HEK293T (cell line): Measurements from ENCODE around the gene HS3ST3B1.

ENCODE experiments used
- CTCF ChIA-PET: fragments of 350-600 bp; formaldehyde crosslinking; extraction: SDS; loops from one replicate; lab custom pipeline; 2021; ENCODE audit warnings: antibody characterized with exemption, inconsistent platforms; lab: Yijun Ruan, JAX
- POLR2A ChIA-PET: fragments of 350-600 bp; formaldehyde crosslinking; extraction: SDS; loops from one replicate; lab custom pipeline; 2020; ENCODE audit warnings: antibody characterized with exemption, inconsistent platforms; lab: Yijun Ruan, JAX
- DNase-seq: peaks from one replicate; pipeline ENCODE4 v3.0.0; 2012; ENCODE audit warnings: mixed read lengths; ENCODE audit errors: extremely low spot score
- ARNT ChIP-seq: fragments of 450-650 bp; IDR thresholded peaks from 2 replicates; pipeline ENCODE4 v1.6.1; 2017; ENCODE audit warnings: mild to moderate bottlenecking
- BHLHE40 ChIP-seq: fragments of 450-650 bp; IDR thresholded peaks from 2 replicates; pipeline ENCODE4 v1.6.1; 2016; ENCODE audit warnings: mild to moderate bottlenecking, moderate library complexity, borderline replicate concordance
- CTBP1 ChIP-seq: fragments of 450-650 bp; IDR thresholded peaks from 2 replicates; pipeline ENCODE4 v1.6.1; 2016; ENCODE audit warnings: borderline replicate concordance
- ELF4 ChIP-seq: fragments of 450-650 bp; IDR thresholded peaks from 2 replicates; pipeline ENCODE4 v1.6.1; 2017; ENCODE audit warnings: antibody characterized with exemption
- FOXA1 ChIP-seq: fragments of 450-650 bp; IDR thresholded peaks from 2 replicates; pipeline ENCODE4 v1.6.1; 2016; ENCODE audit warnings: mild to moderate bottlenecking
- FOXK2 ChIP-seq: fragments of 450-650 bp; IDR thresholded peaks from 2 replicates; pipeline ENCODE4 v1.6.1; 2016; ENCODE audit warnings: mild to moderate bottlenecking
- FOXM1 ChIP-seq: fragments of 450-650 bp; IDR thresholded peaks from 2 replicates; pipeline ENCODE4 v1.6.1; 2017; ENCODE audit warnings: mild to moderate bottlenecking, borderline replicate concordance
- HDGF ChIP-seq: fragments of 450-650 bp; IDR thresholded peaks from 2 replicates; pipeline ENCODE4 v1.6.1; 2017; ENCODE audit warnings: antibody characterized with exemption, borderline replicate concordance
- L3MBTL2 ChIP-seq: fragments of 450-650 bp; conservative IDR thresholded peaks from 2 replicates; pipeline ENCODE4 v1.6.1; 2016; ENCODE audit warnings: mild to moderate bottlenecking
- LEF1 ChIP-seq: fragments of 450-650 bp; IDR thresholded peaks from 2 replicates; pipeline ENCODE4 v1.6.1; 2017; ENCODE audit warnings: mild to moderate bottlenecking, borderline replicate concordance
- NFRKB ChIP-seq: fragments of 450-650 bp; IDR thresholded peaks from 2 replicates; pipeline ENCODE4 v1.6.1; 2016; ENCODE audit warnings: mild to moderate bottlenecking, moderate library complexity
- PKNOX1 ChIP-seq: fragments of 450-650 bp; IDR thresholded peaks from 2 replicates; pipeline ENCODE4 v1.6.1; 2016
- SP1 ChIP-seq: fragments of 450-650 bp; IDR thresholded peaks from 2 replicates; pipeline ENCODE4 v1.6.1; 2017
- SUZ12 ChIP-seq: fragments of 450-650 bp; IDR thresholded peaks from 2 replicates; pipeline ENCODE4 v1.6.1; 2016; ENCODE audit warnings: mild to moderate bottlenecking
- TARDBP ChIP-seq: fragments of 450-650 bp; IDR thresholded peaks from 2 replicates; pipeline ENCODE4 v1.6.1; 2016
- ZNF384 ChIP-seq: fragments of 450-650 bp; IDR thresholded peaks from 2 replicates; pipeline ENCODE4 v1.6.1; 2016

Gene HS3ST3B1

GRCh38 chr17:14320098-14320497, 19.2 kb downstream of the HS3ST3B1 start:
- ChIA-PET POLR2A (interaction anchor here (1.1 to 2.1 kb wide), 2 partner anchors 11 to 19 kb away, joined by 4 to 9 read pairs; partner anchors contain the start of gene HS3ST3B1), CTCF (no interaction called here)
- DNase-seq, result no peak
- TF ChIP-seq LEF1 (no peak), FOXK2 (no peak), PKNOX1 (no peak), FOXA1 (no peak), NFRKB (no peak), ARNT (no peak), HDGF (no peak), SP1 (no peak), BHLHE40 (no peak), ZNF384 (no peak), CTBP1 (no peak), FOXM1 (no peak), TARDBP (no peak), L3MBTL2 (no peak)

- POLR2A ChIA-PET, result interaction anchor here (1.0 to 2.1 kb wide), 2 partner anchors 12 to 20 kb away, joined by 4 to 9 read pairs; partner anchors contain the start of gene HS3ST3B1
- DNase-seq, result no peak
- CTCF ChIA-PET, result interaction anchor here (1.1 kb wide), 1 partner anchor 12 kb away, joined by 3 read pairs; no protein-coding TSS in a partner anchor
- no peak for TF ChIP-seq CTBP1
- TF ChIP-seq FOXM1, result no peak
- TF ChIP-seq ELF4, result no peak
- TF ChIP-seq HDGF, result no peak
- no peak for TF ChIP-seq ZNF384
- no peak for TF ChIP-seq ARNT
- no peak for TF ChIP-seq SUZ12
- TF ChIP-seq NFRKB, result no peak
- no peak for TF ChIP-seq PKNOX1
- TF ChIP-seq L3MBTL2, result no peak
- no peak for TF ChIP-seq TARDBP
- no peak for TF ChIP-seq FOXA1
Measured at GRCh38 chr17:14320734-14321475, 20.0 kb downstream of the HS3ST3B1 start.

DNA sequence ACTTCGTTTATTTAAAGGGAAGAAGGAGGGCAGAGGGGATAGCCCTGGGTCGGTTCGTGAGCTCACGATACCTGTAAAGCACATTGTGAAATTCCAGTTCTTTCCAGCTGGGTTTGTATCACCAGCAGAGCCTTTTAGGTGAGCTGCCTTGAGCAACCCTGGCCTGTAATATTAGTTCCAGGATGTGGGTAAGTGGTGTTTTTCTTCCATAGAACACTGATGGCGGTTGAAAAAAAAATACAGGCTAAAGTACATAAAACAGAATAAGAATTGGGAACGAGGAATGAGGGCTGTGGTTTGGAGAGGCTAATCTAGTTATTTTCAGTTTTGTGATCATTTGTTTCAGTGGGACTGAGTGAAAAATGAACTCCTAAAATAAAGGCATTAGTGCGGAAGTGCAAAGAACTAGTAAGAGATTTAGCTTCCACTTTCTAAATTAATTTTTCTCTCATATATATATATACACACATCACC, 20.6 kb downstream of the HS3ST3B1 start:
- DNase-seq, result no peak
- POLR2A ChIA-PET, result interaction anchor here (1.0 to 2.1 kb wide), 2 partner anchors 13 to 20 kb away, joined by 4 to 9 read pairs; partner anchors contain the start of gene HS3ST3B1

DNA sequence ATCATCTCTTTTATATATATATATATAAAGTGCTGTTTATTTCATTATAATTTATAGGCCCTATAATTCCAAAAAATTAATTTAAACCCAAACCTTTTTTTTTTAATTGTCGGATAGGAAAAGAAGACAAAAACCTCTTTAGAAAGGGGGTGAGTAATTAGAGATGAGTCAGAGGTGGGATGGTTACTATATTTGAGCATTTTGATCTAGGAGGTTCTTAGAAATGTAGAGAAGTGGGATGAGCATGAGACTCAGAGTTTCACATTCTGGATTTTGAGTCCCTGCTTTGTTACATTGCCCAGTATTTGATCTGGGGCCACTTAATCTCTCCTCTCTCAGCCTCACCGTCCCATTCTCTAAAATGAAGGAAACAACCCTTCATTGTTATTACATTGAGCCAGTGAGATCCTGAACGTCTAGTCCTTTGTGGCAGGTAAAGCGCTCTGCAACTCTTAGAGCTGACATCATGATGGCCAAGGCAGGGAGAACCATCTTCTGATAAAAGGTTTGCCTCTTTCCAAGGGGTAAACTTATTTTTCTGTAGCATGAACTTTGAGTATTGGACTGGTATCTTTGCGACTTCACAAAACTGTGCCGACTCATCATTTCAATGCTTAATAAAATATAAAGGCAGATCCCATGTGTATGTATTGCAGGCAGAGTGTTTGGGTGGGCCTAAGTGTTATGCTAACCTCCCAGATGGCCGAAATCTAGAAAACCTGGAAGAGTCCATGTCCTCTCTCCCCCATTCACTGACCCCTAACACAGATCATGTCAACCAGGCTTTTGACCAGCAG, 21.3 kb downstream of the HS3ST3B1 start:
- POLR2A ChIA-PET, result interaction anchor here (2.1 kb wide), 1 partner anchor 21 kb away, joined by 9 read pairs; the partner anchor contains the start of gene HS3ST3B1

More for the DNA sequence above, 20.6 kb downstream of the HS3ST3B1 start:
- TF ChIP-seq SUZ12 (no peak), CTBP1 (no peak), SP1 (no peak), L3MBTL2 (no peak), HDGF (no peak), FOXK2 (no peak), ARNT (no peak), PKNOX1 (no peak), TARDBP (no peak), FOXM1 (no peak), LEF1 (no peak), BHLHE40 (no peak), NFRKB (no peak)
- CTCF ChIA-PET, result interaction anchor here (1.1 kb wide), 1 partner anchor 13 kb away, joined by 3 read pairs; no protein-coding TSS in a partner anchor

More for the DNA sequence above, 21.3 kb downstream of the HS3ST3B1 start:
- no peak for DNase-seq
- CTCF ChIA-PET, result interaction anchor here (1.1 kb wide), 1 partner anchor 13 kb away, joined by 3 read pairs; no protein-coding TSS in a partner anchor
- TF ChIP-seq ELF4 (no peak), FOXK2 (no peak), HDGF (no peak), LEF1 (no peak), SP1 (no peak), NFRKB (no peak), FOXM1 (no peak), TARDBP (no peak), CTBP1 (no peak), PKNOX1 (no peak), ARNT (no peak), FOXA1 (no peak), BHLHE40 (no peak), L3MBTL2 (no peak), SUZ12 (no peak), ZNF384 (no peak)
